Panc1 (cell line): Measurements from ENCODE around the gene RARB. TPM values are rescaled to one million over a fixed set of nuclear protein-coding genes. Genes with fewer than 3 reads are reported as not detected.

Source experiments
- ATAC-seq: fragments of 200-7000 bp; cut with Tn5 transposase; 2 replicates; pipeline ENCODE4 v1.9.1; 2020; ENCODE audit warnings: mild to moderate bottlenecking, moderate library complexity
- BruUV-seq: library from RNA; stranded (reverse); fragments of 400-500 nt; replicated peaks from 2 replicates; lab custom pipeline; 2021; lab: Mats Ljungman, UMichigan
- CTCF ChIA-PET: fragments of 300-600 bp; sonication (Branson Sonifier 250); formaldehyde crosslinking; loops from one replicate; lab custom pipeline; 2022; ENCODE audit warnings: antibody characterized with exemption; lab: Charles Lee
- POLR2A ChIA-PET: fragments of 300-600 bp; sonication (Branson Sonifier 250); formaldehyde crosslinking; loops from one replicate; lab custom pipeline; 2022; ENCODE audit warnings: antibody characterized with exemption; lab: Charles Lee
- DNase-seq: peaks from one replicate; pipeline ENCODE4 v3.0.0-alpha.2; 2010; ENCODE audit warnings: low read depth, low spot score
- H3K27ac ChIP-seq: 2 replicates; pipeline ENCODE4 v1.5.1; 2011; ENCODE audit warnings: mild to moderate bottlenecking, low read length, inconsistent platforms
- H3K27me3 ChIP-seq: fragments of 200-500 bp; sonication (Bioruptor generic); 2 replicates; pipeline ENCODE4 v1.6.0; 2014; ENCODE audit warnings: low read length, inconsistent platforms; ENCODE audit not compliant: control insufficient read depth, insufficient read depth
- H3K36me3 ChIP-seq: fragments of 200-500 bp; sonication (Bioruptor generic); 2 replicates; pipeline ENCODE4 v1.5.1; 2014; ENCODE audit warnings: inconsistent platforms, mild to moderate bottlenecking, low read length, moderate library complexity; ENCODE audit not compliant: control insufficient read depth, insufficient read depth
- H3K4me1 ChIP-seq: 2 replicates; pipeline ENCODE4 v1.5.1; 2011; ENCODE audit warnings: inconsistent platforms, mild to moderate bottlenecking, low read length, moderate library complexity; ENCODE audit not compliant: control insufficient read depth, insufficient read depth
- H3K4me3 ChIP-seq, 2 experiments: 2 replicates each; pipeline ENCODE4 v1.5.1; 2011 to 2012; ENCODE audit warnings: low read depth in 2 of 2, low read length in 2 of 2, mild to moderate bottlenecking in 2 of 2, inconsistent platforms in 1 of 2, moderate library complexity in 1 of 2
- H3K9me3 ChIP-seq: fragments of 200-500 bp; sonication (Bioruptor generic); 2 replicates; pipeline ENCODE4 v1.5.1; 2014; ENCODE audit warnings: low read depth, mild to moderate bottlenecking, inconsistent platforms, low read length, moderate library complexity; ENCODE audit not compliant: control insufficient read depth, insufficient read depth
- CTCF ChIP-seq: fragments of 450-650 bp; IDR thresholded peaks from 2 replicates; pipeline ENCODE4 v1.5.1; 2017; ENCODE audit warnings: mild to moderate bottlenecking
- POLR2AphosphoS5 ChIP-seq: IDR thresholded peaks from 2 replicates; pipeline ENCODE4 v1.6.1; 2012; ENCODE audit warnings: mild to moderate bottlenecking, low read depth, low read length, moderate library complexity
- REST ChIP-seq, 2 experiments: IDR thresholded peaks; 2 replicates each; pipeline ENCODE4 v1.6.1; 2011 to 2012; ENCODE audit warnings: low read depth in 2 of 2, control low read depth in 1 of 2, low read length in 1 of 2, mild to moderate bottlenecking in 1 of 2, moderate library complexity in 1 of 2; ENCODE audit not compliant: insufficient read depth in 1 of 2
- SIN3A ChIP-seq: IDR thresholded peaks from 2 replicates; pipeline ENCODE4 v1.6.1; 2012; ENCODE audit warnings: low read depth, mild to moderate bottlenecking, low read length, moderate library complexity, borderline replicate concordance; ENCODE audit not compliant: insufficient read depth
- TCF7L2 ChIP-seq: IDR thresholded peaks from 2 replicates; pipeline ENCODE4 v1.6.1; 2011; ENCODE audit warnings: mild to moderate bottlenecking, low read depth, low read length, inconsistent platforms
- in situ Hi-C: cut with HindIII; loops from 2 replicates; pipeline ENCODE4 v1.10.0; 2016; ENCODE audit warnings: low sequenced_read_pairs, low pct_unique_long_range_greater_than_20kb
- intact Hi-C: fragments of 100-400 bp; cut with micrococcal nuclease; formaldehyde crosslinking; loops from one replicate; pipeline ENCODE4 v1.10.0; 2022; ENCODE audit not compliant: unreplicated experiment
- total RNA-seq: library from RNA; stranded (reverse); gene quantifications from one replicate; pipeline ENCODE4 v1.2.1, GENCODE V29; 2021; ENCODE audit not compliant: unreplicated experiment

The RARB gene
- total RNA-seq, 1 experiment from 2014 or later: not detected

DNA sequence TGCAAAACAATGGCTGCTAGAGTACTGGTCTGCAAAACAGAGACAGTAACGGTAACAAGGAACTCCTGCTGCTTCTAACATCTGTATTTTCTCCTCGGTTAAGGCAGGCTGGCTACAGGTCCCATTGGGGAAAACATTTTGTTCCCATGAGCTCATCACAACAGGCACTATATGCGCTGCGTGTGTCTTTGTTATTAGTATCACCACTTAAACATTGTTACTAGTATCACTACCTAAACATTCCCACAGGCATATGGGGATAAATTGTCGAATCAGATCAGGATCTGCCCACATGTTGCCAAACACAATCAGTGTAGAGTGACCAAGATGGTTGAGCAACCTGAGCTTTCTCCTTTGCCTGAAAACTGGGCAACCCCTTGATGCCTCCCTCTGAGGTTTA is 159.5 kb downstream of the RARB start:
- BruUV-seq: no TSS peak
- ChIA-PET POLR2A (no interaction called here), CTCF (no interaction called here)
- Histone ChIP-seq H3K36me3 (no peaks in the 10 kb centered on the region), H3K4me3 (no peak overlapping the region), H3K27me3 (no peaks in the 10 kb centered on the region), H3K9me3 (no peaks in the 10 kb centered on the region), H3K27ac (no peak overlapping the region), H3K4me1 (no peaks in the 10 kb centered on the region)
- ATAC-seq (no peak), DNase-seq (no peak)
- intact Hi-C loops (no loop called here), in situ Hi-C loops (no loop called here)
- TF ChIP-seq SIN3A (no peak), POLR2AphosphoS5 (no peak), REST (IDR thresholded peaks at IDR 0.05; ENCODE audit: insufficient read depth in 1 of 2, low read depth in 2 of 2, low read length in 1 of 2) (no peak), TCF7L2 (no peak), CTCF (no peak)

- no peaks in the 10 kb centered on the region for H3K9me3 ChIP-seq
- TF ChIP-seq REST (IDR thresholded peaks at IDR 0.05; ENCODE audit: insufficient read depth in 1 of 2, low read depth in 2 of 2, low read length in 1 of 2): no peak
- no peak for TF ChIP-seq TCF7L2
- no peak for ATAC-seq
- BruUV-seq: no TSS peak
- H3K27ac ChIP-seq: no peak overlapping the region
- no peak overlapping the region for H3K4me3 ChIP-seq
- POLR2A ChIA-PET: no interaction called here
- in situ Hi-C loops: no loop called here
- intact Hi-C loops: no loop called here
- no peaks in the 10 kb centered on the region for H3K36me3 ChIP-seq
- H3K27me3 ChIP-seq: no peaks in the 10 kb centered on the region
- CTCF ChIA-PET: no interaction called here
- H3K4me1 ChIP-seq: no peaks in the 10 kb centered on the region
- DNase-seq: no peak
Observed at GRCh38 chr3:25587975-25588374, 159.9 kb downstream of the RARB start.
